PC-9 (cell line): Measurements from ENCODE around the gene USP7. TPM values are rescaled to one million over a fixed set of nuclear protein-coding genes. Genes with fewer than 3 reads are reported as not detected.

ENCODE experiments used
- BruUV-seq: library from RNA; stranded (reverse); fragments of 400-500 nt; replicated peaks from 2 replicates; lab custom pipeline; 2021; lab: Mats Ljungman, UMichigan
- CTCF ChIA-PET: fragments of 300-600 bp; sonication (Branson Sonifier 250); formaldehyde crosslinking; loops from one replicate; lab custom pipeline; 2022; ENCODE audit warnings: antibody characterized with exemption; lab: Charles Lee
- POLR2A ChIA-PET: fragments of 300-600 bp; sonication (Branson Sonifier 250); formaldehyde crosslinking; loops from one replicate; lab custom pipeline; 2022; ENCODE audit warnings: antibody characterized with exemption; ENCODE audit not compliant: unreplicated experiment; lab: Charles Lee
- DNase-seq, 2 experiments: peaks; one replicate each; pipeline versions ENCODE4 v3.0.0 to v3.0.0-alpha.2; 2015 to 2022; ENCODE audit warnings: mixed read lengths in 1 of 2
- H2AFZ ChIP-seq: fragments of 200-600 bp; sonication (generic); 2 replicates; pipeline ENCODE4 v1.8.1; 2017; ENCODE audit warnings: antibody characterized with exemption
- H3F3A ChIP-seq: fragments of 200-600 bp; sonication (generic); 2 replicates; pipeline ENCODE4 v1.8.1; 2017; ENCODE audit warnings: antibody characterized with exemption, mild to moderate bottlenecking, low read depth; ENCODE audit not compliant: insufficient read depth
- H3K27ac ChIP-seq: fragments of 200-600 bp; sonication (generic); 2 replicates; pipeline ENCODE4 v1.6.1; 2016; ENCODE audit warnings: mixed run types
- H3K27me3 ChIP-seq: fragments of 200-600 bp; sonication (generic); 2 replicates; pipeline ENCODE4 v1.6.1; 2016; ENCODE audit warnings: low read depth, mixed run types; ENCODE audit not compliant: insufficient read depth
- H3K36me3 ChIP-seq: fragments of 200-600 bp; sonication (generic); 2 replicates; pipeline ENCODE4 v1.6.1; 2016; ENCODE audit warnings: low read depth, mixed run types
- H3K4me1 ChIP-seq: fragments of 200-600 bp; sonication (generic); replicated peaks from 2 replicates; pipeline ENCODE4 v1.6.1; 2016; ENCODE audit warnings: mixed run types; ENCODE audit not compliant: insufficient read depth
- H3K4me2 ChIP-seq: fragments of 200-600 bp; sonication (generic); 2 replicates; pipeline ENCODE4 v1.6.1; 2017; ENCODE audit warnings: mixed run types
- H3K4me3 ChIP-seq: fragments of 200-600 bp; sonication (generic); 2 replicates; pipeline ENCODE4 v1.6.1; 2016; ENCODE audit warnings: mixed run types
- H3K79me2 ChIP-seq: fragments of 200-600 bp; sonication (generic); 2 replicates; pipeline ENCODE4 v1.6.1; 2017; ENCODE audit warnings: low read depth, mixed run types
- H3K9me2 ChIP-seq: fragments of 200-600 bp; sonication (generic); 2 replicates; pipeline ENCODE4 v1.8.1; 2017; ENCODE audit warnings: mild to moderate bottlenecking; ENCODE audit not compliant: insufficient read depth
- H3K9me3 ChIP-seq: fragments of 200-600 bp; sonication (generic); 2 replicates; pipeline ENCODE4 v1.8.1; 2016; ENCODE audit warnings: low read depth; ENCODE audit not compliant: insufficient read depth
- H4K20me1 ChIP-seq: fragments of 200-600 bp; sonication (generic); 2 replicates; pipeline ENCODE4 v1.8.1; 2017; ENCODE audit not compliant: insufficient read depth
- CTCF ChIP-seq: fragments of 200-600 bp; sonication (generic); conservative IDR thresholded peaks from 2 replicates; pipeline ENCODE4 v1.6.1; 2017; ENCODE audit warnings: mixed run types, antibody characterized with exemption, mild to moderate bottlenecking, moderate library complexity
- EZH2 ChIP-seq: fragments of 200-600 bp; sonication (generic); IDR thresholded peaks from 2 replicates; pipeline ENCODE4 v1.8.0; 2017; ENCODE audit warnings: antibody characterized with exemption, low read depth
- intact Hi-C: fragments of 100-400 bp; cut with micrococcal nuclease; formaldehyde crosslinking; loops from one replicate; pipeline ENCODE4 v1.10.0; 2022; ENCODE audit not compliant: unreplicated experiment
- total RNA-seq: library from RNA; stranded (reverse); gene quantifications from 2 replicates; pipeline ENCODE4 v1.2.3, GENCODE V29; 2021

The USP7 gene
- total RNA-seq, 1 experiment from 2014 or later, result 167 TPM

DNA sequence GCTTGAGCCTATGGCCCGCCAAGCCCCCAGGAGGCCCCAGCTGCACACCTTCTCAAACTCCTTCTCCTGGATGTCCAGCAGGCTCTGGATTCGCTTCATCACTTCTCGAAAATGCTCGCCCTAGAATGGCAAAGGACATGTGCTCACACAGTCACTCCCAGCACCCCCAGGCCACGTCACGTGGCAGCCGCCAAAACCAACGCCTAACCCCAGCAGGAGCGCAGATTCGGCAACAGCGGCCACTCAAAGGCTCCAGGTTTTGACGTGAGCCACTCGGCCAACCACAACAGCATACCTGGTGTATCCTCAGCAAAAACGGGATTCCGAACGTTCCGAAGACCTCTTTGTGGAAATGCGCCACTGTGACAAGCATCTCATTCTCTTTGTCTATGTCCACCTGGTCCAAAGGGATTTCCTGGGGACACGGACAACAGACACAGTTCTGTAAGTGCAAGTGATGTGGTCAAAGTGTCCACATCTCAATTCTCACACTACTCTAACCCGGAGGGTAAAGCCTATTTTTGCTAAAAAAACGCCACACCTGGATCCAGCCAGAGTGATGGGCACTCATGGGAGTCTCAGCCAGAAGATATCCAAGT, 68.9 kb downstream of the USP7 start:
- H3K79me2 ChIP-seq, result no peaks in the 10 kb centered on the region
- H3K36me3 ChIP-seq, result peaks cover 30% of the 10 kb centered on the region
- H3K9me2 ChIP-seq, result no peaks in the 10 kb centered on the region
- BruUV-seq, result no TSS peak
- peaks cover 22% of the 10 kb centered on the region; the same call in 1 of the 2 replicates for H3F3A ChIP-seq
- ChIA-PET CTCF (interaction anchor here (0.7 kb wide), 1 partner anchor 1620 kb away, joined by 3 read pairs; no protein-coding TSS in a partner anchor), POLR2A (no interaction called here)
- no peak for DNase-seq
- TF ChIP-seq EZH2, result no peak
- TF ChIP-seq CTCF, result no peak
- no peaks in the 10 kb centered on the region for H3K27me3 ChIP-seq
- H3K4me3 ChIP-seq, result no peak overlapping the region
- H3K4me2 ChIP-seq, result no peak overlapping the region
- H3K27ac ChIP-seq, result no peak overlapping the region
- no peaks in the 10 kb centered on the region for H3K9me3 ChIP-seq
- H4K20me1 ChIP-seq, result peaks cover 16% of the 10 kb centered on the region
- no peaks in the 10 kb centered on the region for H3K4me1 ChIP-seq
- intact Hi-C loops, result no loop called here
- H2AFZ ChIP-seq, result no peak overlapping the region

GRCh38 chr16:8893976-8894690, 69.6 kb downstream of the USP7 start:
- ChIA-PET CTCF (no interaction called here), POLR2A (no interaction called here)
- no peaks in the 10 kb centered on the region for H3K79me2 ChIP-seq
- no TSS peak for BruUV-seq
- intact Hi-C loops, result no loop called here
- H3K4me3 ChIP-seq, result no peak overlapping the region
- H3K27me3 ChIP-seq, result no peaks in the 10 kb centered on the region
- H3K36me3 ChIP-seq, result peaks cover 28% of the 10 kb centered on the region
- no peak overlapping the region for H3K4me2 ChIP-seq
- no peaks in the 10 kb centered on the region for H3K9me3 ChIP-seq
- no peaks in the 10 kb centered on the region for H3K9me2 ChIP-seq
- H4K20me1 ChIP-seq, result peaks cover 14% of the 10 kb centered on the region
- H3K4me1 ChIP-seq, result no peaks in the 10 kb centered on the region
- no peak overlapping the region for H2AFZ ChIP-seq
- H3K27ac ChIP-seq, result no peak overlapping the region
- peaks cover 22% of the 10 kb centered on the region; the same call in 1 of the 2 replicates for H3F3A ChIP-seq
- no peak for TF ChIP-seq EZH2
- TF ChIP-seq CTCF, result no peak
- DNase-seq, result no peak

GRCh38 chr16:8893426-8893825, 70.3 kb downstream of the USP7 start:
- Histone ChIP-seq H3F3A (peaks cover 22% of the 10 kb centered on the region; the same call in 1 of the 2 replicates), H3K4me2 (no peak overlapping the region), H3K4me3 (no peak overlapping the region), H3K27ac (no peak overlapping the region), H4K20me1 (peaks cover 8% of the 10 kb centered on the region; the same call in 1 of the 2 replicates), H3K9me2 (no peaks in the 10 kb centered on the region), H3K4me1 (no peaks in the 10 kb centered on the region), H3K36me3 (peaks cover 21% of the 10 kb centered on the region), H3K9me3 (no peaks in the 10 kb centered on the region), H3K79me2 (no peaks in the 10 kb centered on the region), H2AFZ (no peak overlapping the region), H3K27me3 (no peaks in the 10 kb centered on the region)
- intact Hi-C loops, result no loop called here
- POLR2A ChIA-PET, result no interaction called here
- TF ChIP-seq CTCF (no peak), EZH2 (no peak)
- CTCF ChIA-PET, result no interaction called here
- TSS peak; percentile 2 for BruUV-seq
- no peak for DNase-seq
